ENCODE results near the gene MLYCD.

The MLYCD gene

DNA sequence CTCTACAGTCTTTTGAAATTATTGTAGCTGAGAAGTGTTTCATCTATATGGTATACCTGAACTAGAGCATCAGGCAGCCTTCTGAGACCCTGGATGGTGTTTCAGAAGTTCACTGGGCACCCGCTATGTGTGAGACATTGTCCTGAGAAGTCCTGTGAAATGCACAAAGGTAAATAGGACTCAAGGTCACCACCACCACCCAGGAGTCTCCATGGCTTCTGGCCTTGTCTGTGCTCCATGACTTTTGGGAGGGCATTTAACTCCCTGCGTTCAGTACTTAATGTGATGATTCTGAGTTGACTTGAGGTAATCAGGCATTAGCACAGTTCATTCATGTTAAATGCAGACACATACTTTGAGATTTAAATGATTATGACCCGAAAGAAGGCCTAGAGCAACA lies 1.1 kb downstream of the MLYCD start:
- DNase-seq, result no peak

GRCh38 chr16:83900571-83900970 lies 1.7 kb downstream of the MLYCD start:
- no peak for DNase-seq

DNA sequence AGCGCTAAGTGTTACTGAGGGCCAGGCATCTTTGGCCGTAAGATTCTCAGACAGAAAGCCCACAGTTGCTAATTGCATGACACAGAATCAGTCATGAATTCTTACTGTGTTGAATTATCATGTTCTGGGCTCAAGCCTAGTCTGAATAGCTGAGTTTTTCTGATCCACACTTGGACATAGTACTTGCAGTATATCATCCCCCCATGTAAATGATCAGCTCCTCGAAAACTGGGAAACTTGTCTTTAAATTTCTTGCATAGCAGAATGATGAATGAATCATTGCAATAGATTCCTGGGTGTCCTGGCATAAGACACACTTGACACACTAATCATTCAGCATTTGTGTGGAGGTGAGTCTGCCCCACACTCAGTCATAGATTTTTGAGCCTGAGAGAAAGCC lies 2.2 kb downstream of the MLYCD start:
- DNase-seq, result no peak

GRCh38 chr16:83903751-83904150 lies 4.8 kb downstream of the MLYCD start:
- DNase-seq, result no peak

GRCh38 chr16:83906683-83907082 lies 7.8 kb downstream of the MLYCD start:
- no peak for DNase-seq

GRCh38 chr16:83907111-83907510 lies 8.2 kb downstream of the MLYCD start:
- DNase-seq, result no peak

DNA sequence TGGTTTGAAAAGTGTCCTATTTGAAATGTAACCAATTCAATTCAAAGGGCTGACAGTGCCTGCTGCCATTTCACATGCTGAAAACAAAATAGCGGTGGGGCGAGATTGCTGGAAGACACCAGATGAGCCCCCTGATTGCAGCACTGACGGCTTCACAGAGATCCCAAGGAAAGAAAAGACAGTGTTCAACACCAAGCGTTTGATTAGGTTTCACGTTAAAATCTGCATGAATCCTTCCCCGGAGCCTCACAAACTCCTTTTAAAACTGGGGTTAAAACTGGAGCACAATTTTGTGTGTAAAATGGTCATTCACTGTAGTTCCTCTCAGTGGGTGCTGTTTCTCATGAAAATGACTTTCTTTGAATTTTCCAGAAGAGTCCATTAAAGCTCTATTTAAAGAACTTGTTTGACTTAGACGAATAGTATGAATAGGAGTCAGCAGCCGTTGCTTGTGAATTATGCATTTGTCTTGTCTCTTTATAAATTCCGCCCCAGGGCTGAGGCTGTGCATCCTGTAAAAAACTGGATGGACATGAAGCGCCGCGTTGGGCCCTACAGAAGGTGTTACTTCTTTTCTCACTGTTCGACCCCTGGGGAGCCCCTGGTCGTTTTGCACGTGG lies 8.8 kb downstream of the MLYCD start:
- DNase-seq, result no peak

GRCh38 chr16:83908798-83909197 lies 9.9 kb downstream of the MLYCD start:
- no peak for DNase-seq

- DNase-seq, result no peak
Observed at GRCh38 chr16:83911290-83911689, 12.4 kb downstream of the MLYCD start.

- no peak for DNase-seq
Observed at GRCh38 chr16:83912519-83913244, 13.8 kb downstream of the MLYCD start.

- DNase-seq, result no peak
Observed at GRCh38 chr16:83913245-83913633, 14.3 kb downstream of the MLYCD start.

GRCh38 chr16:83914091-83914710 lies 15.3 kb downstream of the MLYCD start:
- no peak for DNase-seq

- DNase-seq, result no peak
Observed at GRCh38 chr16:83915081-83915480, 16.2 kb downstream of the MLYCD start.

- DNase-seq, result no peak
Observed at GRCh38 chr16:83915491-83915890, 16.6 kb downstream of the MLYCD start.

DNA sequence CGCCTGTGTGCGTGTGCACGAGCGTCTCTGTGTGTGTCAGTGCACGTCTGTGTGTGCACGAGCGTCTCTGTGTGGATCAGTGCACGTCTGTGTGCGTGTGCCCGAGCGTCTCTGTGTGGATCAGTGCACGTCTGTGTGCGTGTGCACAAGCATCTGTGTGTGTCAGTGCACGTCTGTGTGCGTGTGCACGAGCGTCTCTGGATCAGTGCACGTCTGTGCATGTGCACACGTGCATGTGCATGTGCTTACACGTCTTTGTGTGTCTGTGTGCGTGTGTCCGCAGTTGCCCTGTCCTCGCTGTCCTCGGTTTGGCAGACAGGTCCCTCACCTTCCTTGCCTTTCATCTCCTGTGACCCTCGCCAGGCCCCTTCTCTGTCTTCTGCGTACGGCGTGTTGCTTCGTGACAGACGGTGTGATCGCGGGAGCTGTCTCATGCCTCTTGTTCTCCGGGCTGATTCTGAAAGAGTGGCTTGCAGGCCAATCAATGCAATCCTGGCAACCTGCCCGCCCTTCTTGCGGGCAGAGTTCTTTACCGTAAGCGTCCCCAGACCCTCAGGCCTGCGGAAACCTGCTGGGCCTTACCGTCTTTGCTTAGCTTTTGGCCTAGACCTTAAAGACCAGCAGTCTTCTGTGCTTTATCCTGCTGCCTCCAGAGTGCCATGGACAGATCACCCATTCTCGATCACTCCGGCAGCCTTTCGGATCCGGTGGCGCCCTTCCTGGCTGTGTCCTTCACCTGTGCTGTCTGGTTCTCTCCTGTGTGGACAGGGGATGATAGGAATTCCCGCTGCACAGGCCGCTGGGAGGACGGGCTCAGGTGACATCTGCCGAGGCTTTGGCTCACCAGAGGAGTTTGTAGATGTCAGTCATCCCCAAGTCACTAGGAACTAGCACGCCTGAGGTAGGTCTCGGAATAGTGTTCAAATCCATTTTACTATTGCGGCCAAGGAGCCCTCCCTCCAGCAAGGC lies 18.5 kb downstream of the MLYCD start:
- no peak for DNase-seq

GRCh38 chr16:83920894-83921491 lies 22.1 kb downstream of the MLYCD start:
- DNase-seq, result no peak

GRCh38 chr16:83923581-83924365 lies 24.9 kb downstream of the MLYCD start:
- no peak for DNase-seq

- DNase-seq, result no peak
Observed at GRCh38 chr16:83924686-83925085, 25.8 kb downstream of the MLYCD start.

GRCh38 chr16:83925095-83925905 lies 26.4 kb downstream of the MLYCD start:
- DNase-seq, result no peak

- DNase-seq, result no peak
Observed at GRCh38 chr16:83925957-83926725, 27.2 kb downstream of the MLYCD start.
